GM12891 (cell line): ENCODE measurements around the gene GPC6.

Experiments
- PAX5 ChIP-seq: IDR thresholded peaks from 2 replicates; pipeline ENCODE4 v1.6.1; 2011; ENCODE audit warnings: low read length, moderate library complexity, mild to moderate bottlenecking; ENCODE audit not compliant: insufficient read depth, severe bottlenecking
- POLR2A ChIP-seq: IDR thresholded peaks from 2 replicates; pipeline ENCODE4 v1.6.1; 2011; ENCODE audit warnings: low read depth, low read length, control low read depth
- POLR2AphosphoS5 ChIP-seq: IDR thresholded peaks from 2 replicates; pipeline ENCODE4 v1.6.1; 2011; ENCODE audit warnings: low read depth, low read length, control low read depth
- POU2F2 ChIP-seq: IDR thresholded peaks from 2 replicates; pipeline ENCODE4 v1.6.1; 2011; ENCODE audit warnings: low read depth, mild to moderate bottlenecking, control low read depth, low read length, moderate library complexity
- SPI1 ChIP-seq: IDR thresholded peaks from 2 replicates; pipeline ENCODE4 v1.6.1; 2011; ENCODE audit warnings: low read depth, low read length, control low read depth
- TAF1 ChIP-seq: IDR thresholded peaks from 2 replicates; pipeline ENCODE4 v1.6.1; 2011; ENCODE audit warnings: low read depth, low read length, control low read depth

DNA sequence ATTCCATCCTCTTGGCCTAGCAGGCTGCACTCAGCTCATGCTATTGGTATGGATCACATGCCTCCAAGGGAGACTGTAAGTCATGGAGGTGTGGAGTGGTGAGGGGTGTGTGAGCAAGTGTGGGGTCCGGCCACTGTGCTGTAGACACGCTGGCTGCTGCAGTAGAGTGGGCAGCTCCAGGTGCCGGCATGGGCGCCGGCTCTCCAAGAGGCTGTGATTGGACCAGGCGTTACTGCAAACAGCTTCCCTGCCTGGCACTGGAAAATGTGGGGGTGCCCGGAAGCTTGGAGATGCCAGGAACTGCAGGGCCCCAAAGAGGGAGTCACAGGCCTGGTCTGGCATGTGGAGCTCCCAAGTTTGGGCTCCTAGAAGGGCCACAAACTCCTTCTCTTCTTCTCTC lies 245.7 kb downstream of the GPC6 start:
- TF ChIP-seq POLR2A = no peak
- no peak for TF ChIP-seq POU2F2
- TF ChIP-seq POLR2AphosphoS5 = no peak
- TF ChIP-seq TAF1 = no peak
- TF ChIP-seq SPI1 = no peak
- no peak for TF ChIP-seq PAX5
